Bronchial epithelial cell (primary cell): ENCODE data around the gene SPINK13. TPM values are rescaled to one million over a fixed set of nuclear protein-coding genes. Genes with fewer than 3 reads are reported as not detected.

ENCODE experiments used
- DNase-seq: peaks from one replicate; pipeline ENCODE4 v3.0.0-alpha.2; 2010; ENCODE audit warnings: low read depth
- FAIRE-seq: peaks from 2 replicates; lab custom pipeline; 2011; peaks lifted over from hg19 to GRCh38; lab: Jason Lieb, UNC
- H3K27me3 ChIP-seq: 2 replicates; pipeline ENCODE4 v1.5.1; 2011; ENCODE audit warnings: low read length; ENCODE audit not compliant: control insufficient read depth, insufficient read depth
- H3K36me3 ChIP-seq: 2 replicates; pipeline ENCODE4 v1.5.1; 2011; ENCODE audit warnings: low read length; ENCODE audit not compliant: control insufficient read depth, insufficient read depth
- H3K4me3 ChIP-seq: 2 replicates; pipeline ENCODE4 v1.5.1; 2011; ENCODE audit warnings: mild to moderate bottlenecking, low read depth, low read length, control low read depth
- total RNA-seq: library from RNA; depleted of rRNA; stranded (reverse); fragments of >200 nt; gene quantifications from 2 replicates; pipeline ENCODE4 v1.2.1, GENCODE V29; 2014
- TF ChIP-seq, protein P1 (sequence below): IDR thresholded peaks from 2 replicates; pipeline ENCODE4 v1.5.1; 2011; ENCODE audit warnings: mild to moderate bottlenecking, moderate library complexity, low read length, control low read depth, inconsistent platforms; ENCODE audit not compliant: insufficient read depth, severe bottlenecking

Gene SPINK13
- total RNA-seq, 1 donor from 2014 or later: not detected

DNA sequence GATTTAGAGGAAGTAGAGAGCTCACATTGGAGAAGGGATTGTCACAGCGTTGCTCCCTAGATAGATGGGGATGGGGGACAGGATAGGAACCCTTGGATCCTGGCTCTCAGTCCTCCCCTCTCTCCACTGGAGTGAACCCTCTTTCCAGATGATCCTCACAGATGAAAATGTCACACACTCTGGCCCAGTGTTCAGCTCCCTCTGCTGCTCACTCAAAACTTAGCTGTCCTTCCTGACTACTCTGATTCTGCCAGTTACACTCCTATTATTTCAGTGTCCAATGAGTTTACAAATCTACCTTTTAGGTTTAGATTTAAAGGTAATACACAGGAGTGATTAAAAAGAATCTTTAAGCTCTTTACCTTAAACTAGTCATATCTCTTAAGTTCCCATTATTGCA is 37.9 kb downstream of the SPINK13 start:
- FAIRE-seq (no peak), DNase-seq (no peak)
- no peak overlapping the region for H3K4me3 ChIP-seq
- H3K36me3 ChIP-seq: no peaks in the 10 kb centered on the region
- H3K27me3 ChIP-seq: no peaks in the 10 kb centered on the region
- TF ChIP-seq, protein P1, sequence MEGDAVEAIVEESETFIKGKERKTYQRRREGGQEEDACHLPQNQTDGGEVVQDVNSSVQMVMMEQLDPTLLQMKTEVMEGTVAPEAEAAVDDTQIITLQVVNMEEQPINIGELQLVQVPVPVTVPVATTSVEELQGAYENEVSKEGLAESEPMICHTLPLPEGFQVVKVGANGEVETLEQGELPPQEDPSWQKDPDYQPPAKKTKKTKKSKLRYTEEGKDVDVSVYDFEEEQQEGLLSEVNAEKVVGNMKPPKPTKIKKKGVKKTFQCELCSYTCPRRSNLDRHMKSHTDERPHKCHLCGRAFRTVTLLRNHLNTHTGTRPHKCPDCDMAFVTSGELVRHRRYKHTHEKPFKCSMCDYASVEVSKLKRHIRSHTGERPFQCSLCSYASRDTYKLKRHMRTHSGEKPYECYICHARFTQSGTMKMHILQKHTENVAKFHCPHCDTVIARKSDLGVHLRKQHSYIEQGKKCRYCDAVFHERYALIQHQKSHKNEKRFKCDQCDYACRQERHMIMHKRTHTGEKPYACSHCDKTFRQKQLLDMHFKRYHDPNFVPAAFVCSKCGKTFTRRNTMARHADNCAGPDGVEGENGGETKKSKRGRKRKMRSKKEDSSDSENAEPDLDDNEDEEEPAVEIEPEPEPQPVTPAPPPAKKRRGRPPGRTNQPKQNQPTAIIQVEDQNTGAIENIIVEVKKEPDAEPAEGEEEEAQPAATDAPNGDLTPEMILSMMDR: peak; percentile 3

DNA sequence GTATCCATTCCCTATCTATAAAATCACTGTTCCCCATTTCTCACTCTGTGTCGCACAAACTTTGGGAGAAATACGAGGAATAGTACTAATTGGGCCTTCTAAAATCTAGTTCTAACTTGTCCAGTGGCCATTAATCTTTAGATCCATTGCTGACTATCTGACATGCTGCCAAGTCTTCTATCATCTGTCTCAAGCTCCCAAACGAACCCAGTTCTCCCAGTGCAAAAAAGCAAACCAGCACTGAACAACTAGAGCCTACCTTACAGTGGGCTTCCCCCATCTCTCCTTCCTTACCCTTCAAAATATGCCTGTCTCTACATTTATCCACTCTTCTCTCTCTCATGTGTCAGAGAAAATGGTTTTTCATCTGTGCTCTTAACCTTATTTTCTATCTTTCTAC is 40.4 kb downstream of the SPINK13 start:
- DNase-seq (no peak), FAIRE-seq (no peak)
- Histone ChIP-seq H3K36me3 (no peaks in the 10 kb centered on the region), H3K27me3 (no peaks in the 10 kb centered on the region), H3K4me3 (no peak overlapping the region)
- TF ChIP-seq, protein P1: no peak

DNA sequence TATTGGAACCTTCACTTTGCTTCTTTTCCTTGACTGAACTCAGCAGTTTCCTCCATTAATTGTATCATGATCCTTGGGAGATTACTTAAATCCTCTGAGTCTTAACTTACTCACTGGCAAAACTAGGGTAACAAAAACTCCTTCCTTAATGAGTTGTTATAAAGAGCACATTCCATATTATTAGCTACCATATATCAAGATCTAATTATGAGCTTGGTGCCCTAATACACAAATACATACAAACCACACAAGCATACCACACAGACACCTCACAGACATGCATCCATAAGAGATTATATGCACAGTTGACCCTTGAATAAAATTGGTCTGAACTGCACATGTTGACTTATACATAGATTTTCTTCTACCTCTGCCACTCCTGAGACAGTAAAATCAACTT is 41.2 kb downstream of the SPINK13 start:
- TF ChIP-seq, protein P1: no peak
- no peak for DNase-seq
- no peaks in the 10 kb centered on the region for H3K27me3 ChIP-seq
- FAIRE-seq: no peak
- H3K36me3 ChIP-seq: no peaks in the 10 kb centered on the region
- H3K4me3 ChIP-seq: no peak overlapping the region

DNA sequence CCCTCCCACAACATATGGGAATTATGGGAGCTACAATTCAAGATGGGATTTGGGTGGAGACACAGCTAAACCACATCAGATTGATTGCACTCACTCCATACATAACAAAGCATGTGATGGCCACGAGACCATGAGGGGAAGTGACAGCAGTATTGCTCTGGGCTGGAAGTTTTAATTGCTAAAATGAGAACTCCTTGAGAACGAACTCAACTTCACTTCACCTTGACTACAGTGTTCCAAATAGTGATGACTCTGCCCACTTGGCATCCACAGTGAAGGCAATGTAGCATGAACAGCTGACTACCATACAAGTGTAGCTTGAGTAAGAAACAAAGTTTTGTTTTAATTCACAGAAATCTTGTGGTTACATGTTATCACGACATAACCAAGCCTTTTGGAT is 42.9 kb downstream of the SPINK13 start:
- Histone ChIP-seq H3K27me3 (no peaks in the 10 kb centered on the region), H3K36me3 (no peaks in the 10 kb centered on the region), H3K4me3 (no peak overlapping the region)
- DNase-seq (no peak), FAIRE-seq (peak; percentile 70)
- TF ChIP-seq, protein P1: no peak

DNA sequence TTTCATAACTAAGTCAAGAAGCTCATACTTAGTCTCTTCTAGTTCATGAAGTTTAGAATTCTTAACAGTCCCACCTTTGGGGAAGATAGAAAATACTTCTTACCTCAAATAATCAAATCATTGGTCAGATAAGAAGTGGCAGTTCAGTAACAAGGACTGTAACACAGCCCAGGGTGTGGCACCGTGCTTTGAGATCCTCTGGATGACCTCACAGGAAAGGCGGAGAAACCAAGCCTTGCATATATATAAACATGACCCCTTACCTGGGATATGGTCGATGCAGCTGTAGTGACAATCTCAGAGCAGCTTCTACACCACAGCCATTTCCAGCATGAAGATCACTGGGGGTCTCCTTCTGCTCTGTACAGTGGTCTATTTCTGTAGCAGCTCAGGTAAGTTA is 43.6 kb downstream of the SPINK13 start, which contains the start of gene SPINK7:
Gene SPINK7 (plus strand): TSS at position 271 of the 400 bp plus-strand sequence. CDS start 61 bp downstream, at position 332.
- FAIRE-seq (no peak), DNase-seq (no peak)
- no peaks in the 10 kb centered on the region for H3K27me3 ChIP-seq
- no peaks in the 10 kb centered on the region for H3K36me3 ChIP-seq
- TF ChIP-seq, protein P1: no peak
- H3K4me3 ChIP-seq: no peak within 1 kb of the TSS

DNA sequence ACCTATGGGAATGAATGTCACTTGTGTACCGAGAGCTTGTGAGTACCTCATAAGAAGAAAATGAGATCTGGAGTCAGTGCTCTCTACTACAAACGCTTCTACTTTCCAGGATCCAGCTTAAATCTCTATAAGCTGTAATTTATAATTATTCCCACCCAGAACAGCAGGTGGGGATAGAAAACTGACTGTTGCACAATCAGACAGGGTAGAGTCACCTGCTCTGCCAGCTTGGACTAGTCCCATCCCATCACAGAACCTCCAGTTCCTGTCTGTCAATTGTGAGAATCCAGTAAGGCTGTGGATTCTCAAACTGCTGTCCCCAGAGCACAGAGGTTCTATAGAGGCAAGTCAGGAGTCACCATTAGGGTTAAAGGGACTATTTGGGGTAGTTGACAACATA is 45.6 kb downstream of the SPINK13 start:
- Histone ChIP-seq H3K27me3 (no peaks in the 10 kb centered on the region), H3K4me3 (no peak overlapping the region), H3K36me3 (no peaks in the 10 kb centered on the region)
- FAIRE-seq (peak; percentile 36), DNase-seq (peak; percentile 69)
- TF ChIP-seq, protein P1: peak; percentile 32
